ENCODE data around the gene TBC1D10B.
"Not testable (repeated sequence)": the region's sequence is repeated elsewhere in the genome, so short reads cannot be mapped to it uniquely, and the experiment has no call there.

The TBC1D10B gene

DNA sequence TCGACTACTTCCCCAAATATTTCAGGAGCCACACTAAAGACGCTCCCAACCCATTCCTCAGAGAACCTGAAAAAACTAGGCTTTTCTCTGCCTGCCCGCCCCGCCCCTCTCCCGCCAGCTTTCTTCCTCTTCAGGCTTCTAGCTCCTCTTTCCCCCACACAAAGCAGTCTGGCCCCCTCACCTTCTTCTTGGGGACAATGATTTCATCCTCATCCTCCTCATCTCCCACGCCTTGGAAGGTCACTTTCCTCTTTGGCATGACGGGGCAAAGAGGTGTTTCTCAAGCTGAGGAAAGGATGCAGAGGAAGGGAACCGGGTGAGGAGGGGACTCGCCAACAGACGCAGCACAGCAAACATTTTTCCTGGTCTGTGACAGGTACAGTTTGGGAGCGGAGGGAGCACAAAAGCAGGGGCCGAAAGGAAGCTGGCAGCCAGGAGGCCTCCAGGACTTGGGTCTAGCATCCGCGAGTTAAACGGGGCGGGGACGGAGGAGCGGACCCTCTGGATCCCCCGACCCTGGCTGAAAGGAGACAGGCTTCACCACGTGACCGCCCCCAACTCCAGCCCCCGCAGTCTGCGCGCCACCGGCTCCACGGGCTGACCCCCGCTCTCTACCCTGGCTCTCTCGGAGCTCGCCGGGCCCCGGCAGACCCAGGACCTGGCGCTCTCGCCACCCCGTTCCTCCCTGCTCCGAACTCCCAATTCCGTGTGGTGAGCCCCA lies 15.7 kb downstream of the TBC1D10B start:
- no peak for FAIRE-seq

DNA sequence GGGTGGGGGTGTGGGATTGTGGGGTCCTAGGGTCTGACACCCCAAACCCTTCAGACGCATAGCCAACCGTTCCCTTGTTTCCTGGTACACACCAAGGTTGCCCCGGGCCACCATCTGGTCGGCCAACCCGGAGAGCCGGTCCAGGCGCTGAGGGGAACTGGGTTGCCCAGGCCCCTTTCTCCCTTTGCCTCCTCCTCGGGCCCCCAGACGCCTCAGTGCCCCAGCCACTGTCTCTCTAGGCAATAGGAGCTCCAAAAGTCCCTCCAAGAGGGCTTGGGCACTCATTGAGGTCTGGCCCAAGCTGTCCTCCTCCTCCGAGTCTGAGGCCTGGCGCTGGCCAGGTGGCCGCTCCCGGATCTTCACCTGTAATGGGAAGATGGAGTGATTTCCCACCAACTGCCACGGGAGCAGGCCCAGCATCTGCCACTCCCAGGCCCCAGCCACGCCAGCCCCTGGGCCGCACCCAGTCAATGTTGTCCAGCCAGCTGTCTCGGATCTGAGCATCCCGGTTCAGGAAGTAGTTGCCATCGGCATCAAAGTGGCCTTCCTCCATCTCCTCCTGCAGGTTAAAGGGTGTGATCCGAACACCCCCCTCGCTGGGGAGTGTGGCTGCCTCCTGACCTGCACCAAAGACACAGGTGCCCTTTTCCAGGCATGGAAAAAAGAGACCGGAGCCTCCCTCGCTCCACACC lies 16.7 kb downstream of the TBC1D10B start:
- no peak for FAIRE-seq

GRCh38 chr16:30352488-30353401 lies 17.5 kb downstream of the TBC1D10B start:
- FAIRE-seq, result no peak

- FAIRE-seq, result no peak
Measured at GRCh38 chr16:30351586-30352419, 18.5 kb downstream of the TBC1D10B start.

- FAIRE-seq, result no peak
Measured at GRCh38 chr16:30351001-30351441, 19.3 kb downstream of the TBC1D10B start.

- no peak for FAIRE-seq
Measured at GRCh38 chr16:30350134-30350871, 20.0 kb downstream of the TBC1D10B start.

DNA sequence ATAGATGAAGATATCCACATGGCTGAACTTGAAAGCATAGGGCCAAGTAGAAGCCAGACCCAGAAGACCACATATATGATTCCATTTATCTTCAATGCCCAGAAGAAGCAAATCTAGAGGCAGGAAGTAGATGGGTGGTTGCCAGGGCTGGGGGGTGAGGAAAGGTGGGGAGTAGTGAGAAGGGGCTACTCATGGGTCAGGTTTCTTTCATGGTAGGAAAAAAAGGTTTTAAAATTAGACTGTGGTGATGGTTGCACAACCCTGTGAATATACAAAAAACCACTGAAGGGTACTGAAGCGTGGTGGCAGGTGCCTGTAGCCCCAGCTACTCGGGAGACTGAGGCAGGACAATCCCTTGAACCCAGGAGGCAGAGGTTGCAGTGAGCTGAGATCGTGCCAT lies 20.6 kb downstream of the TBC1D10B start:
- no peak for FAIRE-seq

DNA sequence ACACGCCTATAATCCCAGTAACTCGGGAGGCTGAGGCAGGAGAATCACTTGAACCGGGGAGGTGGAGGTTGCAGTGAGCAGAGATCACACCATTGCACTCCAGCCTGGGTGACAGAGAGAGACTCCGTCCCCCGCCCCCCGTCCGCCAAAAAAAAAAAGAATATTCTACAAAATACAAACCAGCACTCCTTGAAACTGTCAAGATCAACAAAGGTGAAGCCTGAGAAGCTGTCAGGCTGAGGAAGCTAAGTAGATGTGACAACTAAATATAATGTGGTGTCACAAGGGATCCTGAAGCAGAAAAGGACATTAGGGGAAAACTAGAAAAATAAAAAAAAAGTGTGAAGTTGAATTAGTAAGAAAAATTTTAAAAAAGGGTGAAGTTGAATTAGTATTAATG lies 21.4 kb downstream of the TBC1D10B start:
- FAIRE-seq, result no peak

DNA sequence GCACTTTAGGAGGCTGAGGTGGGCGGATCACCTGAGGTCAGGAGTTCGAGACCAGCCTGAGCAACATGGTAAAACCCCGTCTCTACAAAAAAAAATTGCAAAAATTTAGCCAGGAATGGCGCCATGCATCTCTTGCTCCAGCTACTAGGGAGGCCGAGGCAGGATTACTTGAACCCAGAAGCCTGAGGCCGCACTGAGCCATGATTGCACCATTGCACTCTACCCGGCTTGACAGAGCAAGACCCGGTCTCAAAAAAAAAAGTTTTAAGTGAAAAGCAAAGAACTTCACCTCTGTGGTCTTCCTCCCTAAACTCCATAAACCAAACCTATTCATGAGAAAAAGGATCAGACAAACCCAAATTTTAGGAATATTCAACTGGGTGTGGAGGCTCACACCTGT lies 22.2 kb downstream of the TBC1D10B start:
- FAIRE-seq, result no peak

- no peak for FAIRE-seq
Measured at GRCh38 chr16:30346286-30346685, 24.0 kb downstream of the TBC1D10B start.

GRCh38 chr16:30343491-30343820 lies 26.8 kb downstream of the TBC1D10B start:
- FAIRE-seq, result not testable (repeated sequence)

GRCh38 chr16:30342751-30343490 lies 27.4 kb downstream of the TBC1D10B start:
- FAIRE-seq, result no peak

DNA sequence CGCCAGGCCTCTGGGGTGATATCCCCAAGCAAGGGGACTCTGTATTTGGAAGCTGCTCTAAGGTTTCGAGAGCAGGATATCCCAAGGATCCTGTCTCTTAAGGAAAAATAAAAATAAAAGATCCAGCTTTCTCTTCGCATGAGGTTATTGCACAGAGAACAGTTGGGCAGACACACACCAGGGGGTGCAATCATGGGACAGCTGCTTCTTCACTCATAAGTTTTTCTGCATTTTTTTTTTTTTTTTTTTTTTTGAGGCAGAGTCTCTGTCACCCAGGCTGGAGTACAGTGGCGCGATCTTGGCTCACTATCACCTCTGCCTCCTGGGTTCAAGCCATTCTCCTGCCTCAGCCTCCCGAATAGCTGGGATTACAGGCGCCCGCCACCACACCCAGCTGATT lies 28.3 kb downstream of the TBC1D10B start:
- FAIRE-seq, result not testable (repeated sequence)

DNA sequence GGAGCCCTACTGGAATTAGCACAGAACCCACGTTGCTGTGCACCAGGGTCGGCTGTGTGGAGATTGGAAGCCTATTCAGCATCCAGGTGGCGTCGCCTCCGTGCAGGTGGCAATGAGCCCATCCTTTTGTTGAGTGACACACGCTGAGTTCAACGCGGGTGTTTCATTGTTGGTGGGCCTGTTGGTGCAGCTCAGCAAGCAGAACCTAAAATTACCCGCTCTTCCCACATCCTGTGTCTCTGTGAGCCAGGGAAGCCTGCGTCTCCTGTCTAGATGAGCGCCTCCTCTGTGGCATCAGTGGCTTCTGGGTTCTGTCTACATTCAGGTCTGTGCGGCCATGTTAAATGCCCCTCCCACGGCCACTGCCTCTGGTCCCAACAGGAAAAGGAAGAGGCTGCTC lies 29.7 kb downstream of the TBC1D10B start:
- no peak for FAIRE-seq

DNA sequence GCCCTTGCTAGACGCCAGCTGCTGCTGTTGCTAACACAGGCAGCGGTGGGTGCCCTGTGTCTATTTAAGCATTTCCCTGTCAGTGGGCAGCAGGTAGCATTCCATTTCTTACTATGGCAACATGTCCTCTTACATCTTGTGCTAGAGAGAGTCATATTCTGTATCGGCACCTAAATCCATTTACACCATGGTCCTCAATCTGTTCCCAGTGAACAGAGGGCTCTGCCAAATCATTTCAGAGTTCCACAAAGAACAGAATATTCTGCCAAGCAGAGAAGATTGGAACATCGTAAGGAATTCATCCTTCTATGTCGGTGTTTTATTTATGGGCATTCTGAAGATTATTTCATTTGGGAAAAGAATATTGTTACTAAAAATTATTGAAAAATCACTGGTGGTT lies 31.6 kb downstream of the TBC1D10B start:
- FAIRE-seq, result not testable (repeated sequence)

DNA sequence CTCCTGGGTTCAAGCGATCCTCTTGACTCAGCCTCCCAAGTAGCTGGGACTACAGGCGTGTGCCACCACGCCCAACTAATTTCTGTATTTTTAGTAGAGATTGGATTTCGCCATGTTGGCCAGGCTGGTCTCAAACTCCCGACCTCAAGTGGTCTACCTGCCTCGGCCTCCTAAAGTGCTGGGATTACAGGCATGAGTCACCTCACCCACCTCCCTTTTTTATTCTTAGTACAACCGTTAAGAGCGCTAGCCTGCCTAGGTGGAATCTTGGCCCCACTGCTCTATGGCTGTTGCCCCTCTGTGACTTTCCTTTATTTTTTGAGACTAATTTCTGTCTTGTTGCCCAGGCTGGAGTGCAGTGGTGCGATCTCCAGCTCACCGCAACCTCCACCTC lies 32.3 kb downstream of the TBC1D10B start:
- FAIRE-seq, result not testable (repeated sequence)

- no peak for FAIRE-seq
Measured at GRCh38 chr16:30335598-30336474, 34.5 kb downstream of the TBC1D10B start.

DNA sequence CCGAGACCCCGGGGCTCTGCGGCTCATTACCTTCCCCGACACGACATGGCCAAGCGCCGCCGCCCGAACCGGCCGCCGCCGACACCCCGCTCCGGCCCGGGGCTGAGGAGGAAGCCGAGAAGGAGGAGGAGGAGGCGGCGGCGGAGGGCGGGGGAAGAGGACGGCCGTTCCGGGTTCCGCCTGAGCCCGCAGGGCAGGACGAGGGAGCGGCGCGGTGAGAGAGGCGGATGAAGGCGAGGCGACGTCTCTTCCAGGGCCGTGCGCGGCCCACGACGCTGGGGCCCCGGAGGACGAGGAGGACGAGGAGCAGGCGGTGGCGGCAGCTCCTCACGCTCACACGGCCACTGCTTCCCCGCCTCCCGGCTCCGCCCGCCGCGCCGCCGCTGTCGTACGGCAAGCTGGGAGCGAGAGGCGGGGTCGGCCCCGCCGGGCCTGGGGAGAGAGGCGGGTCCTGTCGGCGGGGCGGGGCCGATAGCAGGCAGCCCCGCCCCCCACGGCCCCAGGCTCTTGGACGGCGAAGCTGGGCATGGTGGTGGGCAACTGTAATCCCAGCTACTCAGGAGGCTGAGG lies 35.2 kb downstream of the TBC1D10B start:
- not testable (repeated sequence) for FAIRE-seq

DNA sequence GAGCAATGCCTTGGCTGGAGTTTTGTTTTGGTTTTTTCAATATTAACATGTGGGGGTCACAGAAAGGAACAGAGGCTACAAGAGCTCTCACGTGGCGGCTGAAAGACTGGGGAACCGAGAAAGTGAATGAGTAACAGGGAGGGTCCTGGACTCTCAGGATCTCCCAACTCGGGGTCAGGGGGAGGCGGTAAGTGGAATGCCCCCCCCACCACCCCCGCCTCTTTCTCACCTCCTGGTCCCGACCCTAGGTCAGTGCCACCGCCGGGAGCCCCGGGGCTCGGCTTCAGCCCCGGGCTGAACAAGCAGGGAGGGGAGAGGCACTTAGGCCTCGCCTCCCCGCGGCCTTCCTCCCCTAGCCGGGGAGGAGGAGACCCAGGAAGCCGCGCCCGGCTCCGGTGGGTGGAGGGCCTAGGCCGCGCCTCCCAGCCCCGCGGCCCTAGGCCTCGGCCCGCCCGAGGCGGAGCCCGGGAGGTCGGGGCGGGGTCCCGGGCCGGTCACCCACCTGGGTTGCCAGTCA lies 35.8 kb downstream of the TBC1D10B start:
- not testable (repeated sequence) for FAIRE-seq

Data from endometrium (tissue), 2 donors.